Measurements from ENCODE around the gene TRRAP. TPM values are rescaled to one million over a fixed set of nuclear protein-coding genes. Genes with fewer than 3 reads are reported as not detected.

Gene TRRAP
- polyA plus RNA-seq, 1 donor = 24.7 TPM

- Histone ChIP-seq H3K4me3 (ENCODE audit: low read length) (no peak overlapping the region), H3K4me1 (ENCODE audit: control insufficient read depth, insufficient read depth, low read length) (no peaks in the 10 kb centered on the region), H3K27me3 (ENCODE audit: control insufficient read depth, insufficient read depth, low read length) (no peaks in the 10 kb centered on the region), H3K36me3 (ENCODE audit: control insufficient read depth, insufficient read depth, low read length) (peaks cover 87% of the 10 kb centered on the region), H3K27ac (ENCODE audit: low read length) (no peak overlapping the region), H3K9me3 (ENCODE audit: control insufficient read depth, low read depth, low read length) (no peaks in the 10 kb centered on the region)
- DNase-seq = no peak
- WGBS (ENCODE audit: insufficient coverage, low lambda C conversion rate) = 100% methylated on average over 1 of the region's 7 CpGs
Measured at GRCh38 chr7:98899816-98900215, 21.5 kb downstream of the TRRAP start.

GRCh38 chr7:98900815-98901214, 22.5 kb downstream of the TRRAP start:
- no peak for DNase-seq
- H3K27me3 ChIP-seq (ENCODE audit: control insufficient read depth, insufficient read depth, low read length) = no peaks in the 10 kb centered on the region
- no peaks in the 10 kb centered on the region for H3K4me1 ChIP-seq (ENCODE audit: control insufficient read depth, insufficient read depth, low read length)
- no peaks in the 10 kb centered on the region for H3K9me3 ChIP-seq (ENCODE audit: control insufficient read depth, low read depth, low read length)
- H3K27ac ChIP-seq (ENCODE audit: low read length) = no peak overlapping the region
- no peak overlapping the region for H3K4me3 ChIP-seq (ENCODE audit: low read length)
- H3K36me3 ChIP-seq (ENCODE audit: control insufficient read depth, insufficient read depth, low read length) = peaks cover 90% of the 10 kb centered on the region
- WGBS (ENCODE audit: insufficient coverage, low lambda C conversion rate) = no CpG with 5 or more reads among the region's 3 CpGs

- Histone ChIP-seq H3K36me3 (ENCODE audit: control insufficient read depth, insufficient read depth, low read length) (peaks cover 83% of the 10 kb centered on the region), H3K9me3 (ENCODE audit: control insufficient read depth, low read depth, low read length) (no peaks in the 10 kb centered on the region), H3K27ac (ENCODE audit: low read length) (no peak overlapping the region), H3K27me3 (ENCODE audit: control insufficient read depth, insufficient read depth, low read length) (no peaks in the 10 kb centered on the region), H3K4me3 (ENCODE audit: low read length) (no peak overlapping the region), H3K4me1 (ENCODE audit: control insufficient read depth, insufficient read depth, low read length) (no peaks in the 10 kb centered on the region)
- WGBS (ENCODE audit: insufficient coverage, low lambda C conversion rate) = no CpG with 5 or more reads among the region's 3 CpGs
- no peak for DNase-seq
Measured at GRCh38 chr7:98902523-98902922, 24.2 kb downstream of the TRRAP start.

DNA sequence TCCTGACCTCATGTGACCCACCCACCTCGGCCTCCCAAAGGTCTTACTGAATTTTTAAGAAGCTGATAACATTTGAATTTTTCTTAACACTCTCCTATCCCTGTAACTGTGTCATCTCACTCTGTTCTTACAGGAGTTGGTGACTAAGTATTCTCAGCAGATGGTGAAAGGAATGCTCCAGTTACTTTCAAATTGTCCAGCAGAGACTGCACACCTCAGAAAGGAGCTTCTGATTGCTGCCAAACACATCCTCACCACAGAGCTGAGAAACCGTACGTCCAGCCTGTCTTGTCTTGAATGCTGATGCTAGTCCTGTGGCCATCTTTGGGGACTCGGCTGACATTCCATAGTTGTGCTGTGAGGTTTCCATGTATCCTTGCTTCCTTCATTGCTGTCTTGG, 24.9 kb downstream of the TRRAP start:
- DNase-seq = no peak
- H3K36me3 ChIP-seq (ENCODE audit: control insufficient read depth, insufficient read depth, low read length) = peaks cover 82% of the 10 kb centered on the region
- WGBS (ENCODE audit: insufficient coverage, low lambda C conversion rate) = 100% methylated on average over 1 of the region's 4 CpGs
- H3K4me3 ChIP-seq (ENCODE audit: low read length) = no peak overlapping the region
- H3K9me3 ChIP-seq (ENCODE audit: control insufficient read depth, low read depth, low read length) = no peaks in the 10 kb centered on the region
- no peaks in the 10 kb centered on the region for H3K27me3 ChIP-seq (ENCODE audit: control insufficient read depth, insufficient read depth, low read length)
- H3K4me1 ChIP-seq (ENCODE audit: control insufficient read depth, insufficient read depth, low read length) = no peaks in the 10 kb centered on the region
- no peak overlapping the region for H3K27ac ChIP-seq (ENCODE audit: low read length)

GRCh38 chr7:98907570-98907969, 29.2 kb downstream of the TRRAP start:
- WGBS (ENCODE audit: insufficient coverage, low lambda C conversion rate) = no CpG with 5 or more reads among the region's 5 CpGs
- Histone ChIP-seq H3K4me3 (ENCODE audit: low read length) (no peak overlapping the region), H3K36me3 (ENCODE audit: control insufficient read depth, insufficient read depth, low read length) (peaks cover 81% of the 10 kb centered on the region), H3K4me1 (ENCODE audit: control insufficient read depth, insufficient read depth, low read length) (no peaks in the 10 kb centered on the region), H3K9me3 (ENCODE audit: control insufficient read depth, low read depth, low read length) (no peaks in the 10 kb centered on the region), H3K27me3 (ENCODE audit: control insufficient read depth, insufficient read depth, low read length) (no peaks in the 10 kb centered on the region), H3K27ac (ENCODE audit: low read length) (no peak overlapping the region)
- no peak for DNase-seq

GRCh38 chr7:98908585-98908984, 30.3 kb downstream of the TRRAP start:
- Histone ChIP-seq H3K4me3 (ENCODE audit: low read length) (no peak overlapping the region), H3K9me3 (ENCODE audit: control insufficient read depth, low read depth, low read length) (no peaks in the 10 kb centered on the region), H3K27me3 (ENCODE audit: control insufficient read depth, insufficient read depth, low read length) (no peaks in the 10 kb centered on the region), H3K4me1 (ENCODE audit: control insufficient read depth, insufficient read depth, low read length) (no peaks in the 10 kb centered on the region), H3K36me3 (ENCODE audit: control insufficient read depth, insufficient read depth, low read length) (peaks cover 78% of the 10 kb centered on the region), H3K27ac (ENCODE audit: low read length) (no peak overlapping the region)
- DNase-seq = no peak
- no CpG with 5 or more reads among the region's 19 CpGs for WGBS (ENCODE audit: insufficient coverage, low lambda C conversion rate)

DNA sequence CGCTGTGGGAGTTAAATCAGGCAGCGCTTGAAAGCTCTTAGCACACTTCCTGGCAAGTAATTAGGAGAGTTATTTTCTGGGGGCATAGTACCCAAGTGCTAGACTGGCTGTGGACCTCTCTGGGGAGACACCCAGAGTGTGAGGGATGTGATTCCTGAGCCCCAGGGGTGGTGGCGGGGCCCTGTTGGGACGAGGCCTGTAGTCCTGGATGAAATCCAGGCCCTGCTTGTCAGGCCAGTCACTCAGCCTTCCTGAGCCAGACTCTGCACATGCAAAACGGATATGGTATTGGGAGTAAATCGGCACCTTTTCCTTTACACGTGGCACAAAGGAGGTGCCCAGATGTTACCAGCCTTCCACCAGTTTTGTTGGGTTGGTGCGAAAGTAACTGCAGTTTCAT, 31.2 kb downstream of the TRRAP start:
- H3K4me3 ChIP-seq (ENCODE audit: low read length) = no peak overlapping the region
- H3K27ac ChIP-seq (ENCODE audit: low read length) = no peak overlapping the region
- no peaks in the 10 kb centered on the region for H3K9me3 ChIP-seq (ENCODE audit: control insufficient read depth, low read depth, low read length)
- DNase-seq = no peak
- no peaks in the 10 kb centered on the region for H3K27me3 ChIP-seq (ENCODE audit: control insufficient read depth, insufficient read depth, low read length)
- no CpG with 5 or more reads among the region's 8 CpGs for WGBS (ENCODE audit: insufficient coverage, low lambda C conversion rate)
- peaks cover 75% of the 10 kb centered on the region for H3K36me3 ChIP-seq (ENCODE audit: control insufficient read depth, insufficient read depth, low read length)
- no peaks in the 10 kb centered on the region for H3K4me1 ChIP-seq (ENCODE audit: control insufficient read depth, insufficient read depth, low read length)

DNA sequence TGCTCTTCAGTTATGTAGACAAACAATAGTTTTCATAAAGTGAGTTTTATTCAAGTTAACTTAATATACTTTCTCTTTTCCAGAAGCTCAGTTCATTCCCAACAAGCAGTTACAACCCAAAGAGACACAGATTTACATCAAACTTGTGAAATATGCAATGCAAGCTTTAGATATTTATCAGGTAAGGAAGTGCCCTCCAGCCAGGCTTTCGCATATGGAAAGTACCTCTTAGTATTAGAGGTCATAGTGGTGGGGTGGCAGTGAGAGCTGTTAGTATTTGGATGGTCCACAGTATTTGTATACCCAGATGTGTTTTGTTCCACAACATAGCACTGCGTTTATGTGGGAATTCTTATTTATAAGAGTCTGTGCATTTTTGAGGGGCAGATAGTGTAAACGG, 32.1 kb downstream of the TRRAP start:
- Histone ChIP-seq H3K4me3 (ENCODE audit: low read length) (no peak overlapping the region), H3K27ac (ENCODE audit: low read length) (no peak overlapping the region), H3K9me3 (ENCODE audit: control insufficient read depth, low read depth, low read length) (no peaks in the 10 kb centered on the region), H3K36me3 (ENCODE audit: control insufficient read depth, insufficient read depth, low read length) (peaks cover 70% of the 10 kb centered on the region), H3K4me1 (ENCODE audit: control insufficient read depth, insufficient read depth, low read length) (no peaks in the 10 kb centered on the region), H3K27me3 (ENCODE audit: control insufficient read depth, insufficient read depth, low read length) (no peaks in the 10 kb centered on the region)
- 100% methylated on average over 2 of the region's 3 CpGs for WGBS (ENCODE audit: insufficient coverage, low lambda C conversion rate)
- DNase-seq = no peak

DNA sequence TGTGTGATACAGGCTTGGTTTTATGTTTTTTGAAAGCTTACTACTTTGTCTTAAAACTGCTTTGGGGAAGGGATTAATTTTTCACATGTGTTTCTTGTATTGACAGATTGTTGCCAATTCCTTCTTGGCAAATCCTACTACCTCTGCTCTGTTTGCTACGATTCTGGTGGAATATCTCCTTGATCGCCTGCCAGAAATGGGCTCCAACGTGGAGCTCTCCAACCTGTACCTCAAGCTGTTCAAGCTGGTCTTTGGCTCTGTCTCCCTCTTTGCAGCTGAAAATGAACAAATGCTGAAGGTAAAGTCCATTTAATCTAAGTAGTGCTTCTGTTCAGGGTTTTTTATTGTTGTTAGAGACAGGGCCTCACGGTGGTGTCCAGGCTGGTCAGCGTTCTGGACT, 33.6 kb downstream of the TRRAP start:
- no peaks in the 10 kb centered on the region for H3K9me3 ChIP-seq (ENCODE audit: control insufficient read depth, low read depth, low read length)
- H3K4me1 ChIP-seq (ENCODE audit: control insufficient read depth, insufficient read depth, low read length) = no peaks in the 10 kb centered on the region
- peaks cover 75% of the 10 kb centered on the region for H3K36me3 ChIP-seq (ENCODE audit: control insufficient read depth, insufficient read depth, low read length)
- H3K27me3 ChIP-seq (ENCODE audit: control insufficient read depth, insufficient read depth, low read length) = no peaks in the 10 kb centered on the region
- DNase-seq = no peak
- no peak overlapping the region for H3K4me3 ChIP-seq (ENCODE audit: low read length)
- no peak overlapping the region for H3K27ac ChIP-seq (ENCODE audit: low read length)
- WGBS (ENCODE audit: insufficient coverage, low lambda C conversion rate) = no CpG with 5 or more reads among the region's 5 CpGs

DNA sequence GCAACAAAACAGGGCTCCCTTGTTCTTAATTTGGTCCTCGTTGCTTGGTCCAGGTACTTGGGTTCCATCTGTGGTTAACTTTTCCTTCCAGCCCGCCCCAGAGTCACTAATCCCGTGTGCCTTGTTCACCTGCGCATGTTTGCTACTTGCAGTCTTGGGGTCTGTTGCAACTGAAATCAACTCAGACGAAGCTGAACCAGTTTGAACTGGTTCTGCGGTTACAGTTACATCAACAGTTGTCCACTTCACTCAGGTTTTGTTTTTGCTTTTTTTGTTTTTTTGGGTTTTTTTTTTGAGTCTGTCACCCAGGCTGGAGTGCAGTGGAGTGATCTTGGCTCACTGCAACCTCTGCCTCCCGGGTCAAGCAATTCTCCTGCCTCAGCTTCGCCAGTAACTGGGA, 34.7 kb downstream of the TRRAP start:
- no peaks in the 10 kb centered on the region for H3K9me3 ChIP-seq (ENCODE audit: control insufficient read depth, low read depth, low read length)
- peaks cover 78% of the 10 kb centered on the region for H3K36me3 ChIP-seq (ENCODE audit: control insufficient read depth, insufficient read depth, low read length)
- H3K27ac ChIP-seq (ENCODE audit: low read length) = no peak overlapping the region
- WGBS (ENCODE audit: insufficient coverage, low lambda C conversion rate) = 94% methylated on average over 3 of the region's 8 CpGs
- DNase-seq = no peak
- H3K4me3 ChIP-seq (ENCODE audit: low read length) = no peak overlapping the region
- no peaks in the 10 kb centered on the region for H3K27me3 ChIP-seq (ENCODE audit: control insufficient read depth, insufficient read depth, low read length)
- no peaks in the 10 kb centered on the region for H3K4me1 ChIP-seq (ENCODE audit: control insufficient read depth, insufficient read depth, low read length)

DNA sequence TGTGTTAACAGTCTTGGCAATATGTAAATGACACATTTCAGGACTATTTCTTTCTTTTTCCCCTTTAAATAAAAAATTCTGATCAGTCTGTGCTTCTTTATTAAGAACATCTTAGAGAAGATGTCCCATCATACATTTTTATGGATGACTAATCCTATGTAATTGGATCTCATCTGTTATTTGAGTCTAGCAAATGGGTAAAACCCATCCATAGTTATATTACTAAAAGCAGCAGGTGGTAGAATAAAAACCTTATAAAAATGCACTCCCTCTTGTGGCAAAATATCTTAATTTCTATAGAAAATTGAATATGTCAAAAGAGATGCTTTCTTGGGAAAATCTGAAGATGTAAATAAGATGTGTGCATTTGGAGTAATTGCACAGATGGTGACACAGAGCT, 35.3 kb downstream of the TRRAP start:
- H3K4me1 ChIP-seq (ENCODE audit: control insufficient read depth, insufficient read depth, low read length) = no peaks in the 10 kb centered on the region
- H3K27ac ChIP-seq (ENCODE audit: low read length) = no peak overlapping the region
- no peak for DNase-seq
- H3K9me3 ChIP-seq (ENCODE audit: control insufficient read depth, low read depth, low read length) = no peaks in the 10 kb centered on the region
- peaks cover 78% of the 10 kb centered on the region for H3K36me3 ChIP-seq (ENCODE audit: control insufficient read depth, insufficient read depth, low read length)
- no peak overlapping the region for H3K4me3 ChIP-seq (ENCODE audit: low read length)
- no peaks in the 10 kb centered on the region for H3K27me3 ChIP-seq (ENCODE audit: control insufficient read depth, insufficient read depth, low read length)
